H1 (cell line): ENCODE results near the gene ZNF423. TPM values are rescaled to one million over a fixed set of nuclear protein-coding genes. Genes with fewer than 3 reads are reported as not detected.

ENCODE experiments used
- CTCF ChIA-PET: fragments of 300-600 bp; sonication (Branson Sonifier 250); formaldehyde crosslinking; loops from one replicate; lab custom pipeline; 2021; ENCODE audit not compliant: partially characterized antibody; lab: Charles Lee
- POLR2A ChIA-PET: fragments of 300-600 bp; sonication (Branson Sonifier 250); formaldehyde crosslinking; loops from one replicate; lab custom pipeline; 2021; ENCODE audit warnings: inconsistent platforms; ENCODE audit not compliant: partially characterized antibody; lab: Charles Lee
- DNase-seq, 2 experiments: peaks; one replicate each; pipeline versions ENCODE4 v3.0.0 to v3.0.0-alpha.2; 2010 to 2022; ENCODE audit warnings: low spot score in 2 of 2, low read depth in 1 of 2, mixed read lengths in 1 of 2
- FAIRE-seq: peaks from 2 replicates; lab custom pipeline; 2011; peaks lifted over from hg19 to GRCh38; lab: Jason Lieb, UNC
- H2AFZ ChIP-seq: 2 replicates; pipeline ENCODE4 v1.8.1; 2012; ENCODE audit warnings: low read length, inconsistent platforms
- H2AK5ac ChIP-seq: 2 replicates; pipeline ENCODE4 v1.6.1; 2013; ENCODE audit warnings: low read depth, low read length
- H2BK120ac ChIP-seq: replicated peaks from 2 replicates; pipeline ENCODE3; 2013; ENCODE audit warnings: low read depth, low read length, inconsistent platforms
- H2BK12ac ChIP-seq: 2 replicates; pipeline ENCODE4 v1.6.1; 2013; ENCODE audit warnings: low read depth, low read length
- H2BK15ac ChIP-seq: 2 replicates; pipeline ENCODE4 v1.6.1; 2013; ENCODE audit warnings: low read length
- H2BK20ac ChIP-seq: 2 replicates; pipeline ENCODE4 v1.6.1; 2013; ENCODE audit warnings: low read length
- H2BK5ac ChIP-seq: 2 replicates; pipeline ENCODE4 v1.6.1; 2013; ENCODE audit warnings: low read depth, low read length
- H3K14ac ChIP-seq: 2 replicates; pipeline ENCODE4 v1.6.1; 2013; ENCODE audit warnings: inconsistent platforms; ENCODE audit not compliant: insufficient read length
- H3K18ac ChIP-seq: 2 replicates; pipeline ENCODE4 v1.6.1; 2013; ENCODE audit warnings: low read length; ENCODE audit errors: extremely low read depth
- H3K23ac ChIP-seq: 2 replicates; pipeline ENCODE4 v1.6.1; 2013; ENCODE audit warnings: inconsistent platforms; ENCODE audit not compliant: insufficient read length
- H3K23me2 ChIP-seq: 2 replicates; pipeline ENCODE4 v1.6.1; 2013; ENCODE audit warnings: low read depth, low read length
- H3K27ac ChIP-seq: 2 replicates; pipeline ENCODE4 v1.6.1; 2011; ENCODE audit warnings: low read depth, low read length, inconsistent platforms
- H3K27me3 ChIP-seq, 4 experiments: replicated peaks in 1 of 4; 1 replicate in 1 of 4; 2 replicates in 3 of 4; pipeline versions ENCODE4 v1.6.1 to v1.8.1; 2011 to 2013; ENCODE audit warnings: low read length in 3 of 4, mild to moderate bottlenecking in 3 of 4, inconsistent platforms in 2 of 4, mixed read lengths in 2 of 4, moderate library complexity in 1 of 4; ENCODE audit not compliant: control insufficient read depth in 3 of 4, insufficient read depth in 3 of 4; ENCODE audit errors: extremely low read depth in 1 of 4
- H3K36me3 ChIP-seq, 4 experiments: 2 replicates each; pipeline versions ENCODE4 v1.6.1 to v1.8.1; 2011 to 2013; ENCODE audit warnings: mild to moderate bottlenecking in 4 of 4, low read length in 3 of 4, moderate library complexity in 2 of 4, control low read depth in 1 of 4, inconsistent platforms in 1 of 4; ENCODE audit not compliant: insufficient read depth in 4 of 4, control insufficient read depth in 2 of 4
- H3K4ac ChIP-seq: replicated peaks from 2 replicates; pipeline ENCODE3; 2013; ENCODE audit warnings: low read length, low read depth, mixed read lengths, inconsistent platforms; ENCODE audit not compliant: insufficient read length
- H3K4me1 ChIP-seq, 4 experiments: replicated peaks in 1 of 4; 1 replicate in 1 of 4; 2 replicates in 3 of 4; pipeline versions ENCODE4 v1.6.1 to v1.8.1; 2011 to 2013; ENCODE audit warnings: low read length in 3 of 4, inconsistent platforms in 2 of 4, mixed read lengths in 1 of 4; ENCODE audit not compliant: insufficient read depth in 4 of 4, control insufficient read depth in 3 of 4
- H3K4me2 ChIP-seq, 2 experiments: 2 replicates each; pipeline versions ENCODE4 v1.6.1 to v1.8.1; 2011 to 2013; ENCODE audit warnings: low read depth in 2 of 2, low read length in 2 of 2, control low read depth in 1 of 2, inconsistent platforms in 1 of 2, mild to moderate bottlenecking in 1 of 2; ENCODE audit not compliant: insufficient read depth in 1 of 2
- H3K4me3 ChIP-seq, 4 experiments: fragments of 200-600, 300-600 bp in 1 of 4; sonication (generic), shearing (Covaris generic), sonication (Bioruptor Twin) in 1 of 4; 2 replicates each; pipeline versions ENCODE4 v1.5.1 to v1.8.1; 2011 to 2016; ENCODE audit warnings: low read length in 4 of 4, low read depth in 3 of 4, control low read depth in 2 of 4, inconsistent platforms in 2 of 4, mild to moderate bottlenecking in 2 of 4, mixed read lengths in 1 of 4, moderate library complexity in 1 of 4; ENCODE audit not compliant: insufficient read depth in 2 of 4; ENCODE audit errors: extremely low read depth in 1 of 4
- H3K56ac ChIP-seq: replicated peaks from 2 replicates; pipeline ENCODE3; 2013; ENCODE audit warnings: low read depth, mild to moderate bottlenecking, mixed read lengths, low read length, inconsistent platforms; ENCODE audit not compliant: insufficient read length
- H3K79me1 ChIP-seq: 2 replicates; pipeline ENCODE4 v1.6.1; 2013; ENCODE audit warnings: low read depth, low read length, control low read depth
- H3K79me2 ChIP-seq, 2 experiments: 2 replicates each; pipeline versions ENCODE4 v1.6.1 to v1.8.1; 2012 to 2013; ENCODE audit warnings: low read length in 2 of 2, mild to moderate bottlenecking in 2 of 2, inconsistent platforms in 1 of 2; ENCODE audit not compliant: insufficient read depth in 2 of 2, control insufficient read depth in 1 of 2
- H3K9ac ChIP-seq, 4 experiments: replicated peaks in 1 of 4; 1 replicate in 1 of 4; 2 replicates in 3 of 4; pipeline versions ENCODE4 v1.6.1 to v1.8.1; 2011 to 2013; ENCODE audit warnings: low read depth in 3 of 4, low read length in 3 of 4, control low read depth in 2 of 4, mild to moderate bottlenecking in 2 of 4, moderate library complexity in 2 of 4, inconsistent platforms in 1 of 4; ENCODE audit errors: extremely low read depth in 1 of 4
- H3K9me3 ChIP-seq, 2 experiments: 2 replicates each; pipeline versions ENCODE4 v1.6.1 to v1.8.1; 2012 to 2013; ENCODE audit warnings: mild to moderate bottlenecking in 2 of 2, moderate library complexity in 2 of 2, control low read depth in 1 of 2, inconsistent platforms in 1 of 2, low read depth in 1 of 2, low read length in 1 of 2, mixed read lengths in 1 of 2; ENCODE audit not compliant: insufficient read depth in 2 of 2
- H4K20me1 ChIP-seq, 2 experiments: replicated peaks in 1 of 2; 2 replicates each; pipeline versions ENCODE3 to v1.8.1; 2011 to 2013; ENCODE audit warnings: inconsistent platforms in 2 of 2, low read length in 2 of 2, mild to moderate bottlenecking in 1 of 2; ENCODE audit not compliant: insufficient read depth in 2 of 2, control insufficient read depth in 1 of 2
- H4K5ac ChIP-seq: 2 replicates; pipeline ENCODE4 v1.6.1; 2013; ENCODE audit warnings: low read length, low read depth, mixed read lengths, inconsistent platforms; ENCODE audit not compliant: insufficient read length
- H4K8ac ChIP-seq: 2 replicates; pipeline ENCODE4 v1.8.0; 2013; ENCODE audit warnings: mild to moderate bottlenecking, moderate library complexity, low read length, inconsistent platforms; ENCODE audit not compliant: insufficient read depth; ENCODE audit errors: extremely low read depth
- H4K91ac ChIP-seq: replicated peaks from 2 replicates; pipeline ENCODE3; 2013; ENCODE audit warnings: low read length, mixed read lengths, inconsistent platforms; ENCODE audit not compliant: insufficient read length
- BRCA1 ChIP-seq: IDR thresholded peaks from 2 replicates; pipeline ENCODE4 v1.6.1; 2012; ENCODE audit warnings: low read depth, low read length, improper control_type of control experiment
- EGR1 ChIP-seq: IDR thresholded peaks from 2 replicates; pipeline ENCODE4 v1.6.1; 2011; ENCODE audit warnings: low read depth, low read length, borderline replicate concordance
- FOSL1 ChIP-seq: IDR thresholded peaks from 2 replicates; pipeline ENCODE4 v1.6.1; 2011; ENCODE audit warnings: mild to moderate bottlenecking, low read depth, low read length, moderate library complexity; ENCODE audit not compliant: insufficient read depth
- GTF2F1 ChIP-seq: IDR thresholded peaks from 2 replicates; pipeline ENCODE4 v1.6.1; 2012; ENCODE audit warnings: low read depth, low read length, improper control_type of control experiment, borderline replicate concordance
- HDAC6 ChIP-seq: IDR thresholded peaks from one replicate; pipeline ENCODE4 v1.7.1; 2012; ENCODE audit warnings: low read depth, mild to moderate bottlenecking, inconsistent platforms, low read length, moderate library complexity
- MAFK ChIP-seq: IDR thresholded peaks from 2 replicates; pipeline ENCODE4 v1.6.1; 2012; ENCODE audit warnings: low read depth, mild to moderate bottlenecking, improper control_type of control experiment, low read length
- RAD21 ChIP-seq, 2 experiments: IDR thresholded peaks in 1 of 2; conservative IDR thresholded peaks in 1 of 2; 2 replicates each; pipeline ENCODE4 v1.6.1; 2011; ENCODE audit warnings: low read depth in 2 of 2, low read length in 2 of 2, improper control_type of control experiment in 1 of 2, inconsistent platforms in 1 of 2, mild to moderate bottlenecking in 1 of 2, moderate library complexity in 1 of 2
- SIX5 ChIP-seq: IDR thresholded peaks from 2 replicates; pipeline ENCODE4 v1.6.1; 2011; ENCODE audit warnings: mild to moderate bottlenecking, low read depth, low read length
- TAF7 ChIP-seq: optimal IDR thresholded peaks from 2 replicates; pipeline ENCODE3; 2011; ENCODE audit warnings: low read depth, mild to moderate bottlenecking, inconsistent platforms, low read length, moderate library complexity, borderline replicate concordance
- WGBS, 2 experiments: shearing (Covaris generic) in 1 of 2; methylation state at CpG; one replicate each; pipeline versions ENCODE4 v1.1.6 to v1.1.7; 2013 to 2015; ENCODE audit warnings: low lambda C conversion rate in 2 of 2, mixed read lengths in 2 of 2, inconsistent platforms in 1 of 2, low coverage in 1 of 2, missing lambda C conversion rate in 1 of 2; ENCODE audit not compliant: insufficient replicate concordance in 2 of 2, insufficient coverage in 1 of 2, insufficient read length in 1 of 2; ENCODE audit errors: extremely low coverage in 1 of 2, missing lambda C conversion rate in 1 of 2; 5-methylcytosine and 5-hydroxymethylcytosine counted together
- polyA plus RNA-seq, 7 experiments: library from polyadenylated mRNA; depleted of rRNA in 3 of 7; stranded (reverse) in 5 of 7; unstranded in 2 of 7; fragments of >200 nt in 5 of 7; fragments of 200-250 nt in 2 of 7; gene quantifications; 1 replicate in 5 of 7; 2 replicates in 1 of 7; 4 replicates in 1 of 7; pipeline versions ENCODE4 v1.2.1 to v1.2.3, GENCODE V29; 2011 to 2013; ENCODE audit warnings: missing spikeins in 2 of 7, mixed read lengths in 2 of 7
- total RNA-seq: library from RNA; stranded (reverse); fragmentation: NEBNext Ultra II Directional; extraction: Animal tissue kit (Norgen Biotek cat#: 25700); gene quantifications from 2 replicates; pipeline ENCODE4 v1.2.1, GENCODE V29; 2021
- TF ChIP-seq, protein P1 (sequence below): IDR thresholded peaks from 2 replicates; pipeline ENCODE4 v1.6.1; 2012; ENCODE audit warnings: inconsistent platforms

ZNF423 gene
- total and polyA plus RNA-seq, 2 of the 8 experiments (the other 6 are each of a cell fraction or from before 2014, with no cell fraction given) = 38.2 to 52.3 TPM

DNA sequence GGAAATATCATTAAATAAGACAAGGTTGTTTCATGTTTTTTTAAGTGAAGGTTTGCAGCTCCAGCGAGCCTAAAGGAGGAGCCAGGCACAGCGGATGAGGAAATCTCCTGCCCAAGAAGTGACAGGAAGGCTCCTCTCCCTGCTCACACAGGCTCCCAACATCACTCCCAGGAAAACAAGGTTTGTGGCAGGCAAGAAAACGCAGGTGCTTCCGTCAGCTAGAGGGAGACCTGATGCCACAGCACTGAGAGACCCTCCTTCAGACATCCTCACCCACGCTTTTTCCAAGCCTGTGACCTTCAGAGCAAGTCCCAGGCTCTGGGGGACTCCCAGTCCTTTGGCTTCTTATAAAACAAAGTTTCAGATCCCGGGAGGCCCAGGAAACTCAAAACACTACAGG lies 89.7 kb downstream of the ZNF423 start:
- H2AK5ac ChIP-seq = no peak overlapping the region
- peaks cover 4 to 8% of the 10 kb centered on the region in 2 experiments for H4K20me1 ChIP-seq
- POLR2A ChIA-PET = interaction anchor here (0.6 to 1.3 kb wide), 2 partner anchors 33 to 108 kb away, joined by 3 to 4 read pairs; no protein-coding TSS in a partner anchor
- H3K23me2 ChIP-seq = peaks cover 3% of the 10 kb centered on the region
- no peak overlapping the region for H2BK120ac ChIP-seq
- no peak overlapping the region for H3K4ac ChIP-seq
- H2AFZ ChIP-seq = no peak overlapping the region
- TF ChIP-seq RAD21 (IDR thresholded peaks at IDR 0.05 in 1 of 2, conservative IDR thresholded peaks at IDR 0.05 in 1 of 2; ENCODE audit: low read depth in 2 of 2, low read length in 2 of 2) = peak; percentile 10 to 28; a peak in 2 of 4 replicates
- TF ChIP-seq EGR1 = no peak
- TF ChIP-seq, protein P1, sequence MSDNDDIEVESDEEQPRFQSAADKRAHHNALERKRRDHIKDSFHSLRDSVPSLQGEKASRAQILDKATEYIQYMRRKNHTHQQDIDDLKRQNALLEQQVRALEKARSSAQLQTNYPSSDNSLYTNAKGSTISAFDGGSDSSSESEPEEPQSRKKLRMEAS = peak; percentile 30; the same call in 1 of the 2 replicates
- TF ChIP-seq SIX5 = no peak
- TF ChIP-seq BRCA1 = no peak
- TF ChIP-seq HDAC6 = no peak
- no peak for TF ChIP-seq TAF7
- TF ChIP-seq FOSL1 = no peak
- TF ChIP-seq MAFK = no peak
- TF ChIP-seq GTF2F1 = no peak
- TF ChIP-seq, all 59 proteins: peak for 2
- FAIRE-seq (no peak), DNase-seq (no peak)
- no peak overlapping the region for H2BK20ac ChIP-seq
- no peak overlapping the region for H3K14ac ChIP-seq
- no peak overlapping the region for H2BK12ac ChIP-seq
- H3K23ac ChIP-seq = peak overlapping the region; percentile 71
- no peak overlapping the region; a peak in 1 of 7 replicates for H3K9ac ChIP-seq
- peaks cover 4 to 38% of the 10 kb centered on the region in 2 experiments; a peak in 3 of 4 replicates for H3K79me2 ChIP-seq
- CTCF ChIA-PET = interaction anchor here (1.3 to 2.2 kb wide), 4 partner anchors 9 to 109 kb away, joined by 4 to 7 read pairs (median 4); no protein-coding TSS in a partner anchor
- peaks cover 0 to 7% (median 0%) of the 10 kb centered on the region in 4 experiments; a peak in 2 of 7 replicates for H3K4me1 ChIP-seq
- 81% methylated on average over 6 of the region's 6 CpGs; no CpG with 5 or more reads in 1 of the 2 experiments for WGBS, 2 experiments
- no peak overlapping the region for H2BK15ac ChIP-seq
- no peaks in the 10 kb centered on the region for H3K27me3 ChIP-seq
- H3K4me3 ChIP-seq = no peak overlapping the region
- no peak overlapping the region for H4K5ac ChIP-seq
- no peak overlapping the region for H3K18ac ChIP-seq
- H3K36me3 ChIP-seq = no peaks in the 10 kb centered on the region
- peak overlapping the region; percentile 29; the same call in 1 of the 2 replicates for H4K8ac ChIP-seq
- no peak overlapping the region for H3K4me2 ChIP-seq
- H3K27ac ChIP-seq = no peak overlapping the region
- no peak overlapping the region for H4K91ac ChIP-seq
- H3K9me3 ChIP-seq = no peaks in the 10 kb centered on the region
- no peak overlapping the region for H3K56ac ChIP-seq
- H2BK5ac ChIP-seq = no peak overlapping the region
- H3K79me1 ChIP-seq = peaks cover 15% of the 10 kb centered on the region
